H1 (cell line): ENCODE results near the gene ATP5F1E. TPM values are rescaled to one million over a fixed set of nuclear protein-coding genes. Genes with fewer than 3 reads are reported as not detected.

ENCODE experiments used
- CTCF ChIA-PET: fragments of 300-600 bp; sonication (Branson Sonifier 250); formaldehyde crosslinking; loops from one replicate; lab custom pipeline; 2021; ENCODE audit not compliant: partially characterized antibody; lab: Charles Lee
- POLR2A ChIA-PET: fragments of 300-600 bp; sonication (Branson Sonifier 250); formaldehyde crosslinking; loops from one replicate; lab custom pipeline; 2021; ENCODE audit warnings: inconsistent platforms; ENCODE audit not compliant: partially characterized antibody; lab: Charles Lee
- DNase-seq, 2 experiments: peaks; one replicate each; pipeline versions ENCODE4 v3.0.0 to v3.0.0-alpha.2; 2010 to 2022; ENCODE audit warnings: low spot score in 2 of 2, low read depth in 1 of 2, mixed read lengths in 1 of 2
- FAIRE-seq: peaks from 2 replicates; lab custom pipeline; 2011; peaks lifted over from hg19 to GRCh38; lab: Jason Lieb, UNC
- H2AFZ ChIP-seq: 2 replicates; pipeline ENCODE4 v1.8.1; 2012; ENCODE audit warnings: low read length, inconsistent platforms
- H2AK5ac ChIP-seq: 2 replicates; pipeline ENCODE4 v1.6.1; 2013; ENCODE audit warnings: low read depth, low read length
- H2BK120ac ChIP-seq: replicated peaks from 2 replicates; pipeline ENCODE3; 2013; ENCODE audit warnings: low read depth, low read length, inconsistent platforms
- H2BK12ac ChIP-seq: 2 replicates; pipeline ENCODE4 v1.6.1; 2013; ENCODE audit warnings: low read depth, low read length
- H2BK15ac ChIP-seq: 2 replicates; pipeline ENCODE4 v1.6.1; 2013; ENCODE audit warnings: low read length
- H2BK20ac ChIP-seq: 2 replicates; pipeline ENCODE4 v1.6.1; 2013; ENCODE audit warnings: low read length
- H2BK5ac ChIP-seq: 2 replicates; pipeline ENCODE4 v1.6.1; 2013; ENCODE audit warnings: low read depth, low read length
- H3K14ac ChIP-seq: 2 replicates; pipeline ENCODE4 v1.6.1; 2013; ENCODE audit warnings: inconsistent platforms; ENCODE audit not compliant: insufficient read length
- H3K18ac ChIP-seq: 2 replicates; pipeline ENCODE4 v1.6.1; 2013; ENCODE audit warnings: low read length; ENCODE audit errors: extremely low read depth
- H3K23ac ChIP-seq: 2 replicates; pipeline ENCODE4 v1.6.1; 2013; ENCODE audit warnings: inconsistent platforms; ENCODE audit not compliant: insufficient read length
- H3K23me2 ChIP-seq: 2 replicates; pipeline ENCODE4 v1.6.1; 2013; ENCODE audit warnings: low read depth, low read length
- H3K27ac ChIP-seq: 2 replicates; pipeline ENCODE4 v1.6.1; 2011; ENCODE audit warnings: low read depth, low read length, inconsistent platforms
- H3K27me3 ChIP-seq, 4 experiments: replicated peaks in 1 of 4; 1 replicate in 1 of 4; 2 replicates in 3 of 4; pipeline versions ENCODE4 v1.6.1 to v1.8.1; 2011 to 2013; ENCODE audit warnings: low read length in 3 of 4, mild to moderate bottlenecking in 3 of 4, inconsistent platforms in 2 of 4, mixed read lengths in 2 of 4, moderate library complexity in 1 of 4; ENCODE audit not compliant: control insufficient read depth in 3 of 4, insufficient read depth in 3 of 4; ENCODE audit errors: extremely low read depth in 1 of 4
- H3K36me3 ChIP-seq, 4 experiments: 2 replicates each; pipeline versions ENCODE4 v1.6.1 to v1.8.1; 2011 to 2013; ENCODE audit warnings: mild to moderate bottlenecking in 4 of 4, low read length in 3 of 4, moderate library complexity in 2 of 4, control low read depth in 1 of 4, inconsistent platforms in 1 of 4; ENCODE audit not compliant: insufficient read depth in 4 of 4, control insufficient read depth in 2 of 4
- H3K4ac ChIP-seq: replicated peaks from 2 replicates; pipeline ENCODE3; 2013; ENCODE audit warnings: low read length, low read depth, mixed read lengths, inconsistent platforms; ENCODE audit not compliant: insufficient read length
- H3K4me1 ChIP-seq, 4 experiments: replicated peaks in 1 of 4; 1 replicate in 1 of 4; 2 replicates in 3 of 4; pipeline versions ENCODE4 v1.6.1 to v1.8.1; 2011 to 2013; ENCODE audit warnings: low read length in 3 of 4, inconsistent platforms in 2 of 4, mixed read lengths in 1 of 4; ENCODE audit not compliant: insufficient read depth in 4 of 4, control insufficient read depth in 3 of 4
- H3K4me2 ChIP-seq, 2 experiments: 2 replicates each; pipeline versions ENCODE4 v1.6.1 to v1.8.1; 2011 to 2013; ENCODE audit warnings: low read depth in 2 of 2, low read length in 2 of 2, control low read depth in 1 of 2, inconsistent platforms in 1 of 2, mild to moderate bottlenecking in 1 of 2; ENCODE audit not compliant: insufficient read depth in 1 of 2
- H3K4me3 ChIP-seq, 4 experiments: fragments of 200-600, 300-600 bp in 1 of 4; sonication (generic), shearing (Covaris generic), sonication (Bioruptor Twin) in 1 of 4; 2 replicates each; pipeline versions ENCODE4 v1.5.1 to v1.8.1; 2011 to 2016; ENCODE audit warnings: low read length in 4 of 4, low read depth in 3 of 4, control low read depth in 2 of 4, inconsistent platforms in 2 of 4, mild to moderate bottlenecking in 2 of 4, mixed read lengths in 1 of 4, moderate library complexity in 1 of 4; ENCODE audit not compliant: insufficient read depth in 2 of 4; ENCODE audit errors: extremely low read depth in 1 of 4
- H3K56ac ChIP-seq: replicated peaks from 2 replicates; pipeline ENCODE3; 2013; ENCODE audit warnings: low read depth, mild to moderate bottlenecking, mixed read lengths, low read length, inconsistent platforms; ENCODE audit not compliant: insufficient read length
- H3K79me1 ChIP-seq: 2 replicates; pipeline ENCODE4 v1.6.1; 2013; ENCODE audit warnings: low read depth, low read length, control low read depth
- H3K79me2 ChIP-seq, 2 experiments: 2 replicates each; pipeline versions ENCODE4 v1.6.1 to v1.8.1; 2012 to 2013; ENCODE audit warnings: low read length in 2 of 2, mild to moderate bottlenecking in 2 of 2, inconsistent platforms in 1 of 2; ENCODE audit not compliant: insufficient read depth in 2 of 2, control insufficient read depth in 1 of 2
- H3K9ac ChIP-seq, 4 experiments: replicated peaks in 1 of 4; 1 replicate in 1 of 4; 2 replicates in 3 of 4; pipeline versions ENCODE4 v1.6.1 to v1.8.1; 2011 to 2013; ENCODE audit warnings: low read depth in 3 of 4, low read length in 3 of 4, control low read depth in 2 of 4, mild to moderate bottlenecking in 2 of 4, moderate library complexity in 2 of 4, inconsistent platforms in 1 of 4; ENCODE audit errors: extremely low read depth in 1 of 4
- H3K9me3 ChIP-seq, 2 experiments: 2 replicates each; pipeline versions ENCODE4 v1.6.1 to v1.8.1; 2012 to 2013; ENCODE audit warnings: mild to moderate bottlenecking in 2 of 2, moderate library complexity in 2 of 2, control low read depth in 1 of 2, inconsistent platforms in 1 of 2, low read depth in 1 of 2, low read length in 1 of 2, mixed read lengths in 1 of 2; ENCODE audit not compliant: insufficient read depth in 2 of 2
- H4K20me1 ChIP-seq, 2 experiments: replicated peaks in 1 of 2; 2 replicates each; pipeline versions ENCODE3 to v1.8.1; 2011 to 2013; ENCODE audit warnings: inconsistent platforms in 2 of 2, low read length in 2 of 2, mild to moderate bottlenecking in 1 of 2; ENCODE audit not compliant: insufficient read depth in 2 of 2, control insufficient read depth in 1 of 2
- H4K5ac ChIP-seq: 2 replicates; pipeline ENCODE4 v1.6.1; 2013; ENCODE audit warnings: low read length, low read depth, mixed read lengths, inconsistent platforms; ENCODE audit not compliant: insufficient read length
- H4K8ac ChIP-seq: 2 replicates; pipeline ENCODE4 v1.8.0; 2013; ENCODE audit warnings: mild to moderate bottlenecking, moderate library complexity, low read length, inconsistent platforms; ENCODE audit not compliant: insufficient read depth; ENCODE audit errors: extremely low read depth
- H4K91ac ChIP-seq: replicated peaks from 2 replicates; pipeline ENCODE3; 2013; ENCODE audit warnings: low read length, mixed read lengths, inconsistent platforms; ENCODE audit not compliant: insufficient read length
- ATF3 ChIP-seq: IDR thresholded peaks from 2 replicates; pipeline ENCODE4 v1.6.1; 2011; ENCODE audit warnings: low read depth, mild to moderate bottlenecking, low read length; ENCODE audit not compliant: insufficient read depth
- CBX5 ChIP-seq: fragments of 300-800, 300-1000 bp; sonication (generic); IDR thresholded peaks from 2 replicates; pipeline ENCODE4 v1.7.1; 2016; ENCODE audit warnings: antibody characterized with exemption, low read length, low read depth
- EP300 ChIP-seq, 2 experiments: IDR thresholded peaks; 1 replicate in 1 of 2; 2 replicates in 1 of 2; pipeline ENCODE4 v1.6.1; 2011 to 2012; ENCODE audit warnings: low read depth in 2 of 2, low read length in 2 of 2, mild to moderate bottlenecking in 2 of 2, borderline replicate concordance in 1 of 2, inconsistent platforms in 1 of 2, moderate library complexity in 1 of 2
- KDM4A ChIP-seq: IDR thresholded peaks from one replicate; pipeline ENCODE4 v1.7.1; 2012; ENCODE audit warnings: low read depth, mild to moderate bottlenecking, moderate library complexity, low read length, inconsistent platforms; ENCODE audit not compliant: severe bottlenecking
- PHF8 ChIP-seq: fragments of 200-600 bp; sonication (generic); conservative IDR thresholded peaks from 2 replicates; pipeline ENCODE4 v1.7.1; 2012; ENCODE audit warnings: low read depth, mild to moderate bottlenecking, inconsistent platforms, low read length, moderate library complexity
- POLR2A ChIP-seq, 2 experiments: IDR thresholded peaks; 1 replicate in 1 of 2; 2 replicates in 1 of 2; pipeline ENCODE4 v1.6.1; 2011; ENCODE audit warnings: low read depth in 2 of 2, low read length in 2 of 2, mild to moderate bottlenecking in 2 of 2; ENCODE audit errors: control extremely low read depth in 1 of 2
- RNF2 ChIP-seq: fragments of 200-900, 300-1000 bp; sonication (generic); IDR thresholded peaks from 2 replicates; pipeline ENCODE4 v1.7.1; 2016; ENCODE audit warnings: borderline replicate concordance, low read depth, mild to moderate bottlenecking, antibody characterized with exemption, low read length; ENCODE audit not compliant: poor library complexity, severe bottlenecking; ENCODE audit errors: missing control alignments
- SAP30 ChIP-seq: fragments of 300-600 bp; sonication (generic); IDR thresholded peaks from 2 replicates; pipeline ENCODE4 v1.7.1; 2012; ENCODE audit warnings: low read length, moderate library complexity, mild to moderate bottlenecking, inconsistent platforms; ENCODE audit not compliant: insufficient read depth, insufficient replicate concordance
- TCF12 ChIP-seq: IDR thresholded peaks from 2 replicates; pipeline ENCODE4 v1.6.1; 2011; ENCODE audit warnings: low read depth, mild to moderate bottlenecking, low read length
- TEAD4 ChIP-seq: IDR thresholded peaks from 2 replicates; pipeline ENCODE4 v1.6.1; 2012; ENCODE audit warnings: low read depth, low read length, inconsistent platforms, mixed read lengths
- ZNF274 ChIP-seq: IDR thresholded peaks from 2 replicates; pipeline ENCODE4 v1.7.0; 2012; ENCODE audit warnings: low read length, borderline replicate concordance; ENCODE audit errors: extremely low read depth
- WGBS, 2 experiments: shearing (Covaris generic) in 1 of 2; methylation state at CpG; one replicate each; pipeline versions ENCODE4 v1.1.6 to v1.1.7; 2013 to 2015; ENCODE audit warnings: low lambda C conversion rate in 2 of 2, mixed read lengths in 2 of 2, inconsistent platforms in 1 of 2, low coverage in 1 of 2, missing lambda C conversion rate in 1 of 2; ENCODE audit not compliant: insufficient replicate concordance in 2 of 2, insufficient coverage in 1 of 2, insufficient read length in 1 of 2; ENCODE audit errors: extremely low coverage in 1 of 2, missing lambda C conversion rate in 1 of 2; 5-methylcytosine and 5-hydroxymethylcytosine counted together
- polyA plus RNA-seq, 7 experiments: library from polyadenylated mRNA; depleted of rRNA in 3 of 7; stranded (reverse) in 5 of 7; unstranded in 2 of 7; fragments of >200 nt in 5 of 7; fragments of 200-250 nt in 2 of 7; gene quantifications; 1 replicate in 5 of 7; 2 replicates in 1 of 7; 4 replicates in 1 of 7; pipeline versions ENCODE4 v1.2.1 to v1.2.3, GENCODE V29; 2011 to 2013; ENCODE audit warnings: missing spikeins in 2 of 7, mixed read lengths in 2 of 7
- total RNA-seq: library from RNA; stranded (reverse); fragmentation: NEBNext Ultra II Directional; extraction: Animal tissue kit (Norgen Biotek cat#: 25700); gene quantifications from 2 replicates; pipeline ENCODE4 v1.2.1, GENCODE V29; 2021

Gene ATP5F1E
- total and polyA plus RNA-seq, 2 of the 8 experiments (the other 6 are each of a cell fraction or from before 2014, with no cell fraction given) = 15.7 to 47.8 TPM

- H2BK15ac ChIP-seq = no peak overlapping the region
- POLR2A ChIA-PET = interaction anchor here (1.0 kb wide), 2 partner anchors 17 to 33 kb away, joined by 3 to 5 read pairs; partner anchors contain the start of gene ATP5F1E
- no peak overlapping the region for H3K23ac ChIP-seq
- no peak overlapping the region for H2BK20ac ChIP-seq
- H2AFZ ChIP-seq = no peak overlapping the region
- no peak for FAIRE-seq
- H3K36me3 ChIP-seq = no peaks in the 10 kb centered on the region
- H4K20me1 ChIP-seq = no peaks in the 10 kb centered on the region
- peak overlapping the region; percentile 65; the same call in 1 of the 2 replicates for H4K8ac ChIP-seq
- H3K9me3 ChIP-seq = no peaks in the 10 kb centered on the region
- WGBS, 2 experiments = 89% methylated on average over 17 of the region's 17 CpGs; no CpG with 5 or more reads in 1 of the 2 experiments
- H3K79me1 ChIP-seq = no peaks in the 10 kb centered on the region
- H3K4me3 ChIP-seq = no peak overlapping the region
- H2BK12ac ChIP-seq = no peak overlapping the region
- no peak overlapping the region for H3K56ac ChIP-seq
- H3K79me2 ChIP-seq = no peaks in the 10 kb centered on the region
- CTCF ChIA-PET = interaction anchor here (0.6 to 1.5 kb wide), 5 partner anchors 17 to 483 kb away, joined by 3 to 4 read pairs (median 4); no protein-coding TSS in a partner anchor
- H3K4me1 ChIP-seq = peaks cover 0 to 4% (median 0%) of the 10 kb centered on the region in 4 experiments; a peak in 1 of 7 replicates
- DNase-seq = peak in 1 of 2 experiments; percentile 36
- no peak overlapping the region for H3K9ac ChIP-seq
- no peak overlapping the region for H2AK5ac ChIP-seq
- H3K4ac ChIP-seq = no peak overlapping the region
- no peak overlapping the region for H4K91ac ChIP-seq
- no peaks in the 10 kb centered on the region for H3K23me2 ChIP-seq
- H3K18ac ChIP-seq = no peak overlapping the region
- H3K4me2 ChIP-seq = no peak overlapping the region
- H3K14ac ChIP-seq = no peak overlapping the region
- no peak overlapping the region for H2BK5ac ChIP-seq
- no peaks in the 10 kb centered on the region; a peak in 3 of 7 replicates for H3K27me3 ChIP-seq
- no peak overlapping the region for H3K27ac ChIP-seq
- no peak overlapping the region for H4K5ac ChIP-seq
- H2BK120ac ChIP-seq = no peak overlapping the region
- TF ChIP-seq POLR2A (IDR thresholded peaks at IDR 0.05; ENCODE audit: control extremely low read depth in 1 of 2, low read depth in 2 of 2, low read length in 2 of 2) = no peak
- no peak for TF ChIP-seq KDM4A
- no peak for TF ChIP-seq EP300 (IDR thresholded peaks at IDR 0.05; ENCODE audit: borderline replicate concordance in 1 of 2, low read depth in 2 of 2, low read length in 2 of 2)
- TF ChIP-seq PHF8 = no peak
- no peak for TF ChIP-seq TCF12
- TF ChIP-seq RNF2 = no peak
- no peak for TF ChIP-seq CBX5
- no peak for TF ChIP-seq SAP30
- no peak for TF ChIP-seq ZNF274
- no peak for TF ChIP-seq TEAD4
- no peak for TF ChIP-seq ATF3
Observed at GRCh38 chr20:59014680-59015389, 17.3 kb downstream of the ATP5F1E start.
